CD4-positive, alpha-beta memory T cell (primary cell): ENCODE measurements around the gene FARP2. TPM values are rescaled to one million over a fixed set of nuclear protein-coding genes. Genes with fewer than 3 reads are reported as not detected.
A peak's percentile ranks its signal among the peaks of the same experiment; 100 is the strongest.
"Not testable (repeated sequence)": the region's sequence is repeated elsewhere in the genome, so short reads cannot be mapped to it uniquely, and the experiment has no call there.

ENCODE experiments used
- CTCF ChIA-PET: fragments of 350-600 bp; sonication (Branson Sonifier 250); formaldehyde crosslinking; loops from one replicate; lab custom pipeline; 2021; ENCODE audit warnings: inconsistent platforms; ENCODE audit not compliant: partially characterized antibody; lab: Charles Lee
- POLR2A ChIA-PET: fragments of 350-600 bp; sonication (Branson Sonifier 250); formaldehyde crosslinking; loops from one replicate; lab custom pipeline; 2021; ENCODE audit not compliant: partially characterized antibody; lab: Charles Lee
- DNase-seq, 5 donors: peaks; one replicate each; pipeline versions ENCODE4 v3.0.0 to v3.0.0-alpha.2; 2020 to 2022; ENCODE audit warnings: mixed read lengths in 1 of 5
- H3K27ac ChIP-seq: one replicate; pipeline ENCODE4 v1.7.0; 2013; ENCODE audit warnings: low read depth, low read length
- H3K27me3 ChIP-seq: 2 replicates; pipeline ENCODE4 v1.7.0; 2013; ENCODE audit warnings: mild to moderate bottlenecking, low read length, moderate library complexity; ENCODE audit not compliant: insufficient read depth
- H3K36me3 ChIP-seq: 2 replicates; pipeline ENCODE4 v1.7.0; 2013; ENCODE audit warnings: mild to moderate bottlenecking, low read length, moderate library complexity; ENCODE audit not compliant: insufficient read depth
- H3K4me1 ChIP-seq: 2 replicates; pipeline ENCODE4 v1.7.0; 2013; ENCODE audit warnings: mild to moderate bottlenecking, low read length, moderate library complexity; ENCODE audit not compliant: insufficient read depth
- H3K4me3 ChIP-seq, 2 donors: one replicate each; pipeline ENCODE4 v1.7.0; 2013; ENCODE audit warnings: low read length in 2 of 2, mild to moderate bottlenecking in 1 of 2
- H3K9me3 ChIP-seq, 2 donors: one replicate each; pipeline ENCODE4 v1.7.0; 2013; ENCODE audit warnings: low read length in 2 of 2, control low read depth in 1 of 2; ENCODE audit not compliant: control insufficient read depth in 1 of 2
- H3K27ac Mint-ChIP-seq, 7 donors: one replicate each; pipeline ENCODE4 v1.8.0; 2020 to 2021; ENCODE audit warnings: mixed read lengths in 7 of 7, mild to moderate bottlenecking in 6 of 7, inconsistent platforms in 3 of 7, moderate library complexity in 3 of 7
- H3K27me3 Mint-ChIP-seq, 2 donors: one replicate each; pipeline ENCODE4 v1.8.0; 2020 to 2021; ENCODE audit warnings: mixed read lengths in 2 of 2
- H3K36me3 Mint-ChIP-seq, 2 donors: one replicate each; pipeline ENCODE4 v1.8.0; 2020 to 2021; ENCODE audit warnings: mixed read lengths in 2 of 2, inconsistent platforms in 1 of 2, mild to moderate bottlenecking in 1 of 2
- H3K4me1 Mint-ChIP-seq, 4 donors: one replicate each; pipeline ENCODE4 v1.8.0; 2020 to 2021; ENCODE audit warnings: mixed read lengths in 4 of 4, mild to moderate bottlenecking in 1 of 4
- H3K4me3 Mint-ChIP-seq, 8 donors: one replicate each; pipeline ENCODE4 v1.8.0; 2020 to 2021; ENCODE audit warnings: mixed read lengths in 8 of 8, mild to moderate bottlenecking in 7 of 8, moderate library complexity in 6 of 8, inconsistent platforms in 3 of 8
- H3K9me3 Mint-ChIP-seq, 8 donors: one replicate each; pipeline ENCODE4 v1.8.0; 2020 to 2021; ENCODE audit warnings: mixed read lengths in 8 of 8, mild to moderate bottlenecking in 5 of 8, inconsistent platforms in 3 of 8, moderate library complexity in 1 of 8
- intact Hi-C: fragments of 100-400 bp; cut with micrococcal nuclease; formaldehyde crosslinking; loops from one replicate; pipeline ENCODE4 v1.15.1; 2023
- polyA plus RNA-seq, 2 donors: library from polyadenylated mRNA; unstranded; fragments of 300-500 nt; fragmentation: Illumina TruSeq; gene quantifications; one replicate each; pipeline ENCODE4 v1.2.3, GENCODE V29; 2021
- total RNA-seq, 2 experiments: library from RNA; stranded (reverse); gene quantifications; one replicate each; pipeline ENCODE4 v1.2.3, GENCODE V29; 2021

Gene FARP2
- total and polyA plus RNA-seq, 4 experiments from 2014 or later, result 3.9 to 21.8 (median 11.4) TPM

GRCh38 chr2:241399941-241400922 lies 44.1 kb downstream of the FARP2 start:
- Mint-ChIP-seq H3K9me3 (no peaks in the 10 kb centered on the region), H3K4me3 (no peak overlapping the region), H3K36me3 (peaks cover 5 to 11% of the 10 kb centered on the region in 2 donors), H3K27me3 (no peaks in the 10 kb centered on the region), H3K27ac (no peak overlapping the region), H3K4me1 (no peaks in the 10 kb centered on the region)
- no peaks in the 10 kb centered on the region for H3K4me1 ChIP-seq
- no peaks in the 10 kb centered on the region for H3K36me3 ChIP-seq
- H3K27me3 ChIP-seq, result no peaks in the 10 kb centered on the region
- H3K9me3 ChIP-seq, result no peaks in the 10 kb centered on the region
- intact Hi-C loops, result no loop called here
- no peak for DNase-seq
- POLR2A ChIA-PET, result no interaction called here
- CTCF ChIA-PET, result no interaction called here
- no peak overlapping the region for H3K4me3 ChIP-seq
- H3K27ac ChIP-seq, result no peak overlapping the region

- Mint-ChIP-seq H3K27me3 (no peaks in the 10 kb centered on the region), H3K27ac (no peak overlapping the region), H3K36me3 (peaks cover 20 to 28% of the 10 kb centered on the region in 2 donors), H3K4me3 (no peak overlapping the region), H3K4me1 (no peaks in the 10 kb centered on the region), H3K9me3 (no peaks in the 10 kb centered on the region)
- intact Hi-C loops, result no loop called here
- Histone ChIP-seq H3K4me1 (no peaks in the 10 kb centered on the region), H3K27me3 (no peaks in the 10 kb centered on the region), H3K9me3 (no peaks in the 10 kb centered on the region), H3K27ac (no peak overlapping the region), H3K4me3 (no peak overlapping the region), H3K36me3 (peaks cover 6% of the 10 kb centered on the region)
- DNase-seq, result no peak
- ChIA-PET CTCF (no interaction called here), POLR2A (no interaction called here)
Measured at GRCh38 chr2:241408849-241409248, 52.8 kb downstream of the FARP2 start.

DNA sequence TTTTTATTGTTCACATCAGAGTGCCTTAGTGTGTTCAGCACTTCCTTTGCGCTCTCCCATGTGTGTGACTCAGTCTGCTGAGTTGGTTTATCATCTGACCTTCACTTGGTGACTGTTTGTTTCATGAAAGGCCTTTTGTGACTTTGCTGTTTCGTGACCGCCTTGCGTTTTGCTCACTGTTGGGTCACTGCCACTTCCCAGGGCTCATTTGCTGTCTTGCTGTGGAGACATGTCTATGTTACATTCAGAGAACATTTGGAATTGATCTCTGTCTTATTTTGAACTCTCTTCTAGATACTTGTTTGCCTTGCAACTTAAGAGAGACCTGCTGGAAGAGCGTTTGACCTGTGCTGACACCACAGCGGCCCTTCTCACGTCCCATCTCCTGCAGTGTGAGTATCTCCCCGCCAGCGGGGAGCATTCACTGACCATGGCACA lies 54.7 kb downstream of the FARP2 start:
- POLR2A ChIA-PET, result no interaction called here
- no peak for DNase-seq

GRCh38 chr2:241412144-241412543 lies 56.1 kb downstream of the FARP2 start:
- Histone ChIP-seq H3K27me3 (no peaks in the 10 kb centered on the region), H3K9me3 (no peaks in the 10 kb centered on the region), H3K4me3 (no peak overlapping the region), H3K4me1 (no peaks in the 10 kb centered on the region), H3K27ac (no peak overlapping the region), H3K36me3 (peaks cover 11% of the 10 kb centered on the region)
- H3K4me3 Mint-ChIP-seq, result no peak overlapping the region
- H3K4me1 Mint-ChIP-seq, result no peaks in the 10 kb centered on the region
- DNase-seq, result no peak
- ChIA-PET CTCF (no interaction called here), POLR2A (no interaction called here)
- no peaks in the 10 kb centered on the region for H3K27me3 Mint-ChIP-seq
- no peaks in the 10 kb centered on the region for H3K9me3 Mint-ChIP-seq
- intact Hi-C loops, result no loop called here
- no peak overlapping the region for H3K27ac Mint-ChIP-seq
- H3K36me3 Mint-ChIP-seq, result peaks cover 40 to 51% of the 10 kb centered on the region in 2 donors

More for the DNA sequence above, 54.7 kb downstream of the FARP2 start:
- Histone ChIP-seq H3K4me3 (no peak overlapping the region), H3K27ac (no peak overlapping the region), H3K9me3 (no peaks in the 10 kb centered on the region), H3K27me3 (no peaks in the 10 kb centered on the region), H3K4me1 (no peaks in the 10 kb centered on the region), H3K36me3 (peaks cover 11% of the 10 kb centered on the region)
- CTCF ChIA-PET, result no interaction called here
- intact Hi-C loops, result no loop called here
- Mint-ChIP-seq H3K27me3 (no peaks in the 10 kb centered on the region), H3K9me3 (no peaks in the 10 kb centered on the region), H3K27ac (no peak overlapping the region), H3K36me3 (peaks cover 36 to 41% of the 10 kb centered on the region in 2 donors), H3K4me3 (no peak overlapping the region), H3K4me1 (no peaks in the 10 kb centered on the region)

DNA sequence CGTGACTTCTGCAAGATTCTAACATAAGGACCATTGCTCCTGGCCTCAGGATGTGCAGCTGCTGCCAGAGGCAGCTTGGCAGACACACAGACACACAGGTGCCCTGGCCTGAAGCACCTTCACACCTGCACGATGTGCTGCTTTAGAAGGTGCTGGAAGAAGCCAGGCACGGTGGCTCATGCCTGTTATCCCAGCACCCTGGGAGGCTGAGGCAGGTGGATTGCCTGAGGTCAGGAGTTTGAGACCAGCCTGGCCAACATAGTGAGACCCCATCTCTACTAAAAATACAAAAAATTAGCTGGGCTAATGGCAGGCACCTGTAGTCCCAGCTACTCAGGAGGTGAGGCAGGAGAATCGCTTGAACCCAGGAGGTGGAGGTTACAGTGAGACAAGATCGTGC lies 57.4 kb downstream of the FARP2 start:
- intact Hi-C loops, H3K27ac ChIP-seq, DNase-seq, H3K27me3 ChIP-seq, H3K4me1 Mint-ChIP-seq, POLR2A ChIA-PET, H3K9me3 Mint-ChIP-seq, H3K27ac Mint-ChIP-seq, H3K27me3 Mint-ChIP-seq, H3K4me3 ChIP-seq, H3K9me3 ChIP-seq, H3K4me1 ChIP-seq, CTCF ChIA-PET, H3K4me3 Mint-ChIP-seq: not testable (repeated sequence)
- peaks cover 49 to 61% of the 10 kb centered on the region in 2 donors for H3K36me3 Mint-ChIP-seq
- peaks cover 11% of the 10 kb centered on the region for H3K36me3 ChIP-seq

DNA sequence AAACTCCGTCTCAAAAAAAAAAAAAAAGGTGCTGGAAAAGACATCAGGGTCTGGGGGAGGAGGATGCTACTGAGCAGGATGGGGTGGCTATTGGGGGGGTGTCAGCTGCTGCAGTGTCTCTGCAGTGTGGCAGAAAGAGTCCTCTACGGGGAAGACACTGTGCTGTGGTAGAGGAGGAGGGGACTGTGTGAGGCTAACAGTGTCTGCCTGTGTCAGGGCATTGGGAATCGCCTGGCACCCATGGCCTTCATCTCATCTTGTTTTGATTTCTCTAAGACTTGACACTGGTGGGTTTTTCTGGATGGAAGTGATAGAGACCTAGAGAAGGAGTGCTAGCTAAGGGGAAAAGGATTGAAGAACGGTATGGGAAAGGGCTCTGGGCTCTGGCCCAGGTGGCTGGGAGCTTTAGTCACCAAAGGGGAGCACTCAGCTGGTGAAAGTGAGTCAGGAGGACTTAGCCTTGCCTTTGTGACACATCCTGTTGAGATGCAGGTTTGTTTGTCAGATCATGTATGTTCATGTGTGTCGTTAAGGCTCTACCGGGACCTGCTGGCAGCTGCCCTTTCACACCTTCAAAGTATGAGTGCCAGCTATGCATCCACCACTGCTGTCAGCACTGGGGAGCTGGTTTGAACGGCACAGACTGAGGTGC lies 58.0 kb downstream of the FARP2 start:
- H3K4me1 ChIP-seq, result no peaks in the 10 kb centered on the region
- H3K9me3 ChIP-seq, result no peaks in the 10 kb centered on the region
- H3K27me3 Mint-ChIP-seq, result no peaks in the 10 kb centered on the region
- no peak for DNase-seq
- no peak overlapping the region for H3K27ac ChIP-seq
- no peaks in the 10 kb centered on the region for H3K27me3 ChIP-seq
- intact Hi-C loops, result no loop called here
- H3K36me3 ChIP-seq, result peaks cover 11% of the 10 kb centered on the region
- H3K4me3 ChIP-seq, result no peak overlapping the region
- H3K4me1 Mint-ChIP-seq, result no peaks in the 10 kb centered on the region
- H3K9me3 Mint-ChIP-seq, result no peaks in the 10 kb centered on the region
- no peak overlapping the region for H3K27ac Mint-ChIP-seq
- ChIA-PET POLR2A (no interaction called here), CTCF (no interaction called here)
- H3K4me3 Mint-ChIP-seq, result no peak overlapping the region
- H3K36me3 Mint-ChIP-seq, result peaks cover 49 to 66% of the 10 kb centered on the region in 2 donors

DNA sequence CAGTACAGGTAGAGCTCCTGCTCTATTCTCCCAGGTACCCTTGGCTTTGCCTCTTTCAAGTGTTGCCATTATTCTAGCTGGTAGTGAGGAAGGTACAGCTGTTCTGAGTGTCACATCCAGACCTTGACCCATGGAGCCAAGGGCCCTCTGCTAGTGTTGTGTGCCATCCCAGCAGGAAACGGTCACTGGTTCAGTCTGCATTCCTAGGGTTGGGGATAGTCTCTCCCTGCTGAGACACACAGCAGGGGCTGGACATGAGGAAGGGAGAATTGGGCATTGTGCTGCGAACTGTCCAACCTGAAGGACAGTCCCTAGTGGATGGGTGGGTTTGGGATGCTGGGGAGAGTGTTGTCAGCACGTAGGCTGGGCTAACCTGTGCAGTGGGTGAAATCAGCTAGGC lies 59.1 kb downstream of the FARP2 start:
- H3K27me3 ChIP-seq, result no peaks in the 10 kb centered on the region
- H3K4me1 ChIP-seq, result no peaks in the 10 kb centered on the region
- peaks cover 12% of the 10 kb centered on the region for H3K36me3 ChIP-seq
- ChIA-PET CTCF (no interaction called here), POLR2A (no interaction called here)
- intact Hi-C loops, result no loop called here
- H3K27ac ChIP-seq, result no peak overlapping the region
- Mint-ChIP-seq H3K27ac (peak overlapping the region in 1 of 7 donors; percentile 2), H3K4me1 (no peaks in the 10 kb centered on the region), H3K27me3 (no peaks in the 10 kb centered on the region), H3K9me3 (no peaks in the 10 kb centered on the region), H3K4me3 (peak overlapping the region in 1 of 8 donors; percentile 29), H3K36me3 (peaks cover 48 to 70% of the 10 kb centered on the region in 2 donors)
- no peak overlapping the region for H3K4me3 ChIP-seq
- no peak for DNase-seq
- no peaks in the 10 kb centered on the region for H3K9me3 ChIP-seq
